Endothelial cell of umbilical vein (primary cell): Measurements from ENCODE around the gene COL7A1. TPM values are rescaled to one million over a fixed set of nuclear protein-coding genes. Genes with fewer than 3 reads are reported as not detected.

Experiments used
- BruUV-seq: library from RNA; stranded (reverse); fragments of 400-500 nt; replicated peaks from 2 replicates; lab custom pipeline; 2021; lab: Mats Ljungman, UMichigan
- CTCF ChIA-PET: fragments of 300-600, 350-600 bp; sonication (Branson Sonifier 250); formaldehyde crosslinking; loops from one replicate; lab custom pipeline; 2021; ENCODE audit warnings: antibody characterized with exemption, inconsistent platforms; lab: Charles Lee
- POLR2A ChIA-PET: fragments of 300-600, 350-600 bp; sonication (Branson Sonifier 250); formaldehyde crosslinking; loops from one replicate; lab custom pipeline; 2021; ENCODE audit warnings: antibody characterized with exemption, inconsistent platforms; lab: Charles Lee
- DNase-seq: peaks from one replicate; pipeline ENCODE4 v3.0.0-alpha.2; 2011; ENCODE audit warnings: low read depth, low spot score
- FAIRE-seq: peaks from 2 replicates; lab custom pipeline; 2011; peaks lifted over from hg19 to GRCh38; lab: Jason Lieb, UNC
- H2AFZ ChIP-seq: 2 replicates; pipeline ENCODE4 v1.6.0; 2012; ENCODE audit warnings: low read depth, low read length, control low read depth, inconsistent platforms
- H3K27ac ChIP-seq: 2 replicates; pipeline ENCODE4 v1.5.1; 2011; ENCODE audit warnings: low read depth, mild to moderate bottlenecking, control low read depth, low read length, moderate library complexity; ENCODE audit not compliant: insufficient read depth
- H3K27me3 ChIP-seq, 2 experiments: 2 replicates each; pipeline versions ENCODE4 v1.6.0 to v1.6.1; 2011; ENCODE audit warnings: low read length in 2 of 2, mixed read lengths in 1 of 2; ENCODE audit not compliant: control insufficient read depth in 2 of 2, insufficient read depth in 2 of 2
- H3K36me3 ChIP-seq, 2 experiments: 2 replicates in 1 of 2; 3 replicates in 1 of 2; pipeline ENCODE4 v1.5.1; 2011; ENCODE audit warnings: low read length in 2 of 2, mild to moderate bottlenecking in 1 of 2, moderate library complexity in 1 of 2; ENCODE audit not compliant: control insufficient read depth in 2 of 2, insufficient read depth in 2 of 2; ENCODE audit errors: extremely low read depth in 1 of 2
- H3K4me1 ChIP-seq: 3 replicates; pipeline ENCODE4 v1.5.1; 2011; ENCODE audit warnings: mild to moderate bottlenecking, low read length; ENCODE audit not compliant: control insufficient read depth, insufficient read depth; ENCODE audit errors: extremely low read depth
- H3K4me2 ChIP-seq: 2 replicates; pipeline ENCODE4 v1.6.1; 2011; ENCODE audit warnings: low read length, control low read depth, mixed read lengths; ENCODE audit not compliant: insufficient read depth
- H3K4me3 ChIP-seq, 3 experiments: fragments of 200-600 bp in 1 of 3; sonication (generic), shearing (Covaris generic) in 1 of 3; replicated peaks in 1 of 3; 2 replicates each; pipeline ENCODE4 v1.5.1; 2011 to 2016; ENCODE audit warnings: control low read depth in 3 of 3, low read length in 3 of 3, mild to moderate bottlenecking in 2 of 3, inconsistent platforms in 1 of 3, low read depth in 1 of 3, moderate library complexity in 1 of 3; ENCODE audit not compliant: insufficient read depth in 1 of 3
- H3K79me2 ChIP-seq: 2 replicates; pipeline ENCODE4 v1.6.0; 2012; ENCODE audit warnings: low read length, inconsistent platforms; ENCODE audit not compliant: control insufficient read depth, insufficient read depth
- H3K9ac ChIP-seq: replicated peaks from 2 replicates; pipeline ENCODE3; 2011; ENCODE audit warnings: low read length, control low read depth; ENCODE audit not compliant: insufficient read depth; ENCODE audit errors: extremely low read depth
- H3K9me1 ChIP-seq: replicated peaks from 3 replicates; pipeline ENCODE4 v1.6.0; 2011; ENCODE audit warnings: mild to moderate bottlenecking, low read length; ENCODE audit not compliant: control insufficient read depth, insufficient read depth; ENCODE audit errors: extremely low read depth
- H3K9me3 ChIP-seq: replicated peaks from 2 replicates; pipeline ENCODE4 v1.5.1; 2012; ENCODE audit warnings: low read length, inconsistent platforms; ENCODE audit not compliant: control insufficient read depth, insufficient read depth
- H4K20me1 ChIP-seq: replicated peaks from 2 replicates; pipeline ENCODE3; 2011; ENCODE audit warnings: mild to moderate bottlenecking, low read length; ENCODE audit not compliant: control insufficient read depth, insufficient read depth; ENCODE audit errors: extremely low read depth
- CTCF ChIP-seq, 2 donors: IDR thresholded peaks; 1 replicate in 1 of 2; 2 replicates in 1 of 2; pipeline ENCODE4 v1.5.1; 2011; ENCODE audit warnings: low read length in 2 of 2, mild to moderate bottlenecking in 2 of 2, moderate library complexity in 2 of 2, control low read depth in 1 of 2, inconsistent platforms in 1 of 2, low read depth in 1 of 2; ENCODE audit not compliant: insufficient read depth in 1 of 2; ENCODE audit errors: extremely low read depth in 1 of 2
- EZH2 ChIP-seq: IDR thresholded peaks from 2 replicates; pipeline ENCODE4 v1.6.1; 2012; ENCODE audit warnings: borderline replicate concordance, low read depth, mild to moderate bottlenecking, moderate library complexity, low read length, inconsistent platforms; ENCODE audit not compliant: severe bottlenecking
- FOS ChIP-seq: IDR thresholded peaks from 2 replicates; pipeline ENCODE4 v1.6.1; 2011; ENCODE audit warnings: mild to moderate bottlenecking, low read length, moderate library complexity, borderline replicate concordance; ENCODE audit not compliant: insufficient read depth
- GATA2 ChIP-seq: IDR thresholded peaks from 2 replicates; pipeline ENCODE4 v1.7.0; 2011; ENCODE audit warnings: low read depth, mild to moderate bottlenecking, moderate library complexity, mixed read lengths, low read length; ENCODE audit not compliant: insufficient read length, insufficient read depth
- JUN ChIP-seq: IDR thresholded peaks from 2 replicates; pipeline ENCODE4 v1.6.1; 2011; ENCODE audit warnings: borderline replicate concordance, low read depth; ENCODE audit not compliant: insufficient read length, insufficient read depth
- MAX ChIP-seq: IDR thresholded peaks from 2 replicates; pipeline ENCODE4 v1.6.1; 2011; ENCODE audit not compliant: insufficient read depth, insufficient read length
- MYC ChIP-seq: IDR thresholded peaks from one replicate; pipeline ENCODE4 v1.6.1; 2011; ENCODE audit warnings: mild to moderate bottlenecking, low read depth, low read length
- POLR2A ChIP-seq: IDR thresholded peaks from 2 replicates; pipeline ENCODE4 v1.6.1; 2012; ENCODE audit warnings: low read depth, mild to moderate bottlenecking, control low read depth, low read length
- POLR2AphosphoS5 ChIP-seq: IDR thresholded peaks from 2 replicates; pipeline ENCODE4 v1.6.1; 2012; ENCODE audit warnings: low read depth, mild to moderate bottlenecking, control low read depth, low read length, moderate library complexity; ENCODE audit not compliant: insufficient read depth
- dilution Hi-C: fragments of 300-500 bp; cut with MboI; formaldehyde crosslinking; loops from one replicate; pipeline ENCODE4 v1.15.0; 2019; ENCODE audit warnings: low sequenced_read_pairs; ENCODE audit not compliant: extremely low pct_ligation_motif_present
- intact Hi-C: fragments of 100-400 bp; cut with micrococcal nuclease; formaldehyde crosslinking; loops from one replicate; pipeline ENCODE4 v1.10.0; 2022
- polyA plus RNA-seq, 4 experiments: library from polyadenylated mRNA; depleted of rRNA in 3 of 4; stranded (reverse) in 3 of 4; unstranded in 1 of 4; fragments of >200 nt; gene quantifications; 2 replicates each; pipeline versions ENCODE4 v1.2.1 to v1.2.3, GENCODE V29; 2011 to 2012; ENCODE audit warnings: missing spikeins in 1 of 4
- total RNA-seq: library from RNA; stranded (reverse); gene quantifications from 2 replicates; pipeline ENCODE4 v1.2.3, GENCODE V29; 2021

Gene COL7A1
- total and polyA plus RNA-seq, 2 donors (not counting 3 experiments of a cell fraction or from before 2014, with no cell fraction given), result 0.55 to 1.9 TPM

GRCh38 chr3:48581621-48582481 lies 13.3 kb downstream of the COL7A1 start:
- no peaks in the 10 kb centered on the region for H3K36me3 ChIP-seq
- no TSS peak for BruUV-seq
- DNase-seq (no peak), FAIRE-seq (no peak)
- H3K9me3 ChIP-seq, result no peaks in the 10 kb centered on the region
- H3K9me1 ChIP-seq, result no peaks in the 10 kb centered on the region
- H3K27ac ChIP-seq, result no peak overlapping the region
- TF ChIP-seq POLR2AphosphoS5 (no peak), GATA2 (no peak), EZH2 (no peak), JUN (no peak), POLR2A (no peak), FOS (no peak), CTCF (IDR thresholded peaks at IDR 0.05; ENCODE audit: extremely low read depth in 1 of 2, insufficient read depth in 1 of 2, low read depth in 1 of 2, low read length in 2 of 2) (no peak), MYC (no peak), MAX (no peak)
- no peaks in the 10 kb centered on the region for H3K27me3 ChIP-seq
- dilution Hi-C loops (no loop called here), intact Hi-C loops (no loop called here)
- H4K20me1 ChIP-seq, result no peaks in the 10 kb centered on the region
- no peak overlapping the region for H3K9ac ChIP-seq
- H3K4me1 ChIP-seq, result no peaks in the 10 kb centered on the region
- POLR2A ChIA-PET, result no interaction called here
- H3K4me2 ChIP-seq, result no peak overlapping the region
- no peak overlapping the region for H2AFZ ChIP-seq
- CTCF ChIA-PET, result no interaction called here
- no peak overlapping the region for H3K4me3 ChIP-seq
- H3K79me2 ChIP-seq, result no peaks in the 10 kb centered on the region
